GM12878 (cell line): ENCODE measurements around the gene TMEM52. TPM values are rescaled to one million over a fixed set of nuclear protein-coding genes. Genes with fewer than 3 reads are reported as not detected.

Experiments used
- ATAC-seq: fragments of 200-7000 bp; cut with Tn5 transposase; 3 replicates; pipeline ENCODE4 v1.9.1; 2020; ENCODE audit warnings: mild to moderate bottlenecking, moderate library complexity
- BruUV-seq: library from RNA; stranded (reverse); fragments of 400-500 nt; replicated peaks from 2 replicates; lab custom pipeline; 2021; lab: Mats Ljungman, UMichigan
- CTCF ChIA-PET: fragments of 300-600 bp; sonication (Branson Sonifier 250); formaldehyde crosslinking; extraction: SDS; loops from one replicate; lab custom pipeline; 2021; ENCODE audit warnings: inconsistent platforms; lab: Yijun Ruan, JAX
- POLR2A ChIA-PET: fragments of 350-600 bp; formaldehyde crosslinking; extraction: SDS; loops from one replicate; lab custom pipeline; 2021; ENCODE audit warnings: inconsistent platforms; lab: Charles Lee
- RAD21 ChIA-PET: fragments of 300-600 bp; sonication (Branson Sonifier 250); formaldehyde crosslinking; loops from one replicate; lab custom pipeline; 2023; ENCODE audit warnings: antibody characterized with exemption; ENCODE audit not compliant: unreplicated experiment; lab: Charles Lee
- SMC1A ChIA-PET: fragments of 300-600 bp; sonication (Branson Sonifier 250); formaldehyde crosslinking; loops from one replicate; lab custom pipeline; 2023; ENCODE audit not compliant: unreplicated experiment, uncharacterized antibody; lab: Charles Lee
- DNase-seq: peaks from one replicate; pipeline ENCODE4 v3.0.0-alpha.2; 2011; ENCODE audit warnings: low read depth, low spot score
- FAIRE-seq: peaks from 3 replicates; lab custom pipeline; 2011; peaks lifted over from hg19 to GRCh38; lab: Jason Lieb, UNC
- H2AFZ ChIP-seq: 2 replicates; pipeline ENCODE4 v1.6.0; 2011; ENCODE audit warnings: low read depth, low read length, control low read depth; ENCODE audit not compliant: control insufficient read depth
- H3K27ac ChIP-seq: 2 replicates; pipeline ENCODE4 v1.5.1; 2011; ENCODE audit warnings: control low read depth; ENCODE audit not compliant: control insufficient read depth, insufficient read depth
- H3K27me3 ChIP-seq, 2 experiments: replicated peaks in 1 of 2; 2 replicates each; pipeline versions ENCODE4 v1.6.0 to v1.6.1; 2011; ENCODE audit warnings: low read length in 1 of 2; ENCODE audit not compliant: control insufficient read depth in 2 of 2, insufficient read depth in 2 of 2
- H3K36me3 ChIP-seq, 2 experiments: 2 replicates each; pipeline ENCODE4 v1.5.1; 2011; ENCODE audit warnings: low read length in 1 of 2; ENCODE audit not compliant: control insufficient read depth in 2 of 2, insufficient read depth in 2 of 2
- H3K4me1 ChIP-seq: 2 replicates; pipeline ENCODE4 v1.6.1; 2011; ENCODE audit warnings: mild to moderate bottlenecking, low read length, moderate library complexity, mixed read lengths; ENCODE audit not compliant: control insufficient read depth, insufficient read depth
- H3K4me2 ChIP-seq: 2 replicates; pipeline ENCODE4 v1.6.0; 2011; ENCODE audit warnings: control low read depth; ENCODE audit not compliant: control insufficient read depth, insufficient read depth
- H3K4me3 ChIP-seq: fragments of 200-600 bp; sonication (generic); 2 replicates; pipeline ENCODE4 v1.5.1; 2016
- H3K79me2 ChIP-seq: 2 replicates; pipeline ENCODE4 v1.6.0; 2011; ENCODE audit warnings: low read length; ENCODE audit not compliant: control insufficient read depth, insufficient read depth
- H3K9ac ChIP-seq: 2 replicates; pipeline ENCODE4 v1.8.0; 2011; ENCODE audit warnings: low read length, control low read depth, mixed read lengths; ENCODE audit not compliant: control insufficient read depth, insufficient read depth
- H3K9me3 ChIP-seq: replicated peaks from 3 replicates; pipeline ENCODE4 v1.5.1; 2011; ENCODE audit warnings: mild to moderate bottlenecking, low read length; ENCODE audit not compliant: control insufficient read depth, insufficient read depth
- H4K20me1 ChIP-seq: 2 replicates; pipeline ENCODE4 v1.6.0; 2011; ENCODE audit not compliant: control insufficient read depth, insufficient read depth
- ATF7 ChIP-seq: fragments of 450-650 bp; IDR thresholded peaks from 2 replicates; pipeline ENCODE4 v1.6.1; 2016; ENCODE audit warnings: low read depth, mild to moderate bottlenecking
- CBX5 ChIP-seq: sonication (generic); IDR thresholded peaks from 2 replicates; pipeline ENCODE4 v1.6.1; 2016; ENCODE audit warnings: low read depth, moderate library complexity, mild to moderate bottlenecking, inconsistent platforms
- ELK1 ChIP-seq: IDR thresholded peaks from 2 replicates; pipeline ENCODE4 v1.6.1; 2012; ENCODE audit warnings: low read depth, low read length, improper control_type of control experiment
- JUND ChIP-seq: IDR thresholded peaks from 2 replicates; pipeline ENCODE4 v1.6.1; 2012; ENCODE audit warnings: low read depth, mild to moderate bottlenecking, low read length, improper control_type of control experiment, moderate library complexity
- MEF2B ChIP-seq: fragments of 450-650 bp; IDR thresholded peaks from 2 replicates; pipeline ENCODE4 v1.6.1; 2018; ENCODE audit warnings: mild to moderate bottlenecking, moderate library complexity; ENCODE audit not compliant: partially characterized antibody, poor library complexity, severe bottlenecking
- POU2F2 ChIP-seq: IDR thresholded peaks from 3 replicates; pipeline ENCODE4 v1.6.1; 2011; ENCODE audit warnings: low read depth, mild to moderate bottlenecking, low read length, borderline replicate concordance
- RELA ChIP-seq: fragments of 450-650 bp; IDR thresholded peaks from 2 replicates; pipeline ENCODE4 v1.8.0; 2014; ENCODE audit warnings: borderline replicate concordance; ENCODE audit not compliant: partially characterized antibody
- TARDBP ChIP-seq: IDR thresholded peaks from 2 replicates; pipeline ENCODE4 v1.6.1; 2016; ENCODE audit warnings: borderline replicate concordance
- ZNF274 ChIP-seq: IDR thresholded peaks from one replicate; pipeline ENCODE4 v1.8.0; 2011; ENCODE audit not compliant: insufficient read length, insufficient read depth
- ZNF687 ChIP-seq: fragments of 450-650 bp; IDR thresholded peaks from 2 replicates; pipeline ENCODE4 v1.6.1; 2017; ENCODE audit warnings: mild to moderate bottlenecking, moderate library complexity
- WGBS: methylation state at CpG from one replicate; pipeline ENCODE4 v1.1.6; 2016; ENCODE audit warnings: low lambda C conversion rate; ENCODE audit not compliant: insufficient replicate concordance, insufficient coverage; ENCODE audit errors: missing lambda C conversion rate; 5-methylcytosine and 5-hydroxymethylcytosine counted together
- in situ Hi-C: fragments of 300-500 bp; cut with MboI; formaldehyde crosslinking; loops from 9 replicates; pipeline ENCODE4 v1.14.3; 2018; ENCODE audit warnings: mixed read lengths
- intact Hi-C: fragments of 100-400 bp; cut with micrococcal nuclease; formaldehyde crosslinking; loops from one replicate; pipeline ENCODE4 v1.14.2; 2022; ENCODE audit not compliant: unreplicated experiment
- polyA plus RNA-seq, 11 experiments: library from polyadenylated mRNA; depleted of rRNA in 4 of 11; unstranded in 6 of 11; stranded (reverse) in 5 of 11; fragments of >200 nt; fragmentation: Nextera tagmentation in 4 of 11; fragmentation: Illumina TruSeq in 1 of 11; extraction: Ambion mirVana in 4 of 11; extraction: Trizol in 1 of 11; gene quantifications; 1 replicate in 1 of 11; 2 replicates in 10 of 11; pipeline versions ENCODE4 v1.2.1 to v1.2.3, GENCODE V29; 2011 to 2016; ENCODE audit warnings: inconsistent platforms in 2 of 11, missing spikeins in 2 of 11, low read depth in 1 of 11
- total RNA-seq, 4 experiments: library from RNA; depleted of rRNA in 3 of 4; stranded (reverse); fragments of >200 nt in 3 of 4; fragmentation: Illumina TruSeq in 1 of 4; extraction: Trizol in 1 of 4; gene quantifications; 2 replicates each; pipeline versions ENCODE4 v1.2.1 to v1.2.3, GENCODE V29; 2013 to 2021

TMEM52 gene
- total and polyA plus RNA-seq, 10 of the 15 experiments (the other 5 are each of a cell fraction or from before 2014, with no cell fraction given), result 0.17 to 0.33 (median 0.24) TPM; not detected in 7

- DNase-seq, result no peak
- Histone ChIP-seq H3K9me3 (no peaks in the 10 kb centered on the region; the same call in 2 of the 3 replicates), H4K20me1 (no peaks in the 10 kb centered on the region), H3K4me3 (no peak overlapping the region), H3K4me1 (peaks cover 4% of the 10 kb centered on the region), H3K27me3 (no peaks in the 10 kb centered on the region), H3K36me3 (no peaks in the 10 kb centered on the region), H3K27ac (no peak overlapping the region), H2AFZ (no peak overlapping the region), H3K79me2 (no peaks in the 10 kb centered on the region), H3K4me2 (no peak overlapping the region), H3K9ac (no peak overlapping the region)
- CTCF ChIA-PET, result interaction anchor here (0.7 to 2.8 kb wide), 4 partner anchors 7 to 119 kb away, joined by 3 to 9 read pairs (median 4); no protein-coding TSS in a partner anchor
- 36% methylated on average over 14 of the region's 14 CpGs for WGBS
- SMC1A ChIA-PET, result interaction anchor here (1.0 kb wide), 1 partner anchor 103 kb away, joined by 3 read pairs; no protein-coding TSS in a partner anchor
- POLR2A ChIA-PET, result interaction anchor here (1.0 to 1.2 kb wide), 2 partner anchors 15 to 48 kb away, joined by 3 read pairs; no protein-coding TSS in a partner anchor
- TF ChIP-seq ZNF274, result no peak
- no peak for TF ChIP-seq TARDBP
- no peak for TF ChIP-seq POU2F2
- no peak for TF ChIP-seq ATF7
- TF ChIP-seq JUND, result no peak
- no peak for ATAC-seq
- RAD21 ChIA-PET, result interaction anchor here (1.2 to 1.3 kb wide), 2 partner anchors 121 to 124 kb away, joined by 3 read pairs; no protein-coding TSS in a partner anchor
- intact Hi-C loops, result no loop called here
- BruUV-seq, result no TSS peak
- in situ Hi-C loops, result loop anchor here (10.0 kb wide), 1 partner anchor 116 kb away; no protein-coding TSS in a partner anchor
- no peak for FAIRE-seq
Observed at GRCh38 chr1:1900883-1901640, 18.0 kb downstream of the TMEM52 start.

GRCh38 chr1:1899967-1900327 is 19.1 kb downstream of the TMEM52 start:
- no peak overlapping the region for H3K9ac ChIP-seq
- SMC1A ChIA-PET, result no interaction called here
- no peaks in the 10 kb centered on the region for H4K20me1 ChIP-seq
- in situ Hi-C loops (loop anchor here (10.0 kb wide), 1 partner anchor 115 kb away; no protein-coding TSS in a partner anchor), intact Hi-C loops (no loop called here)
- H3K27ac ChIP-seq, result no peak overlapping the region
- CTCF ChIA-PET, result interaction anchor here (1.2 to 2.8 kb wide), 2 partner anchors 8 to 14 kb away, joined by 3 to 9 read pairs; no protein-coding TSS in a partner anchor
- H3K9me3 ChIP-seq, result no peaks in the 10 kb centered on the region; the same call in 2 of the 3 replicates
- no peaks in the 10 kb centered on the region for H3K36me3 ChIP-seq
- 69% methylated on average over 9 of the region's 9 CpGs for WGBS
- BruUV-seq, result no TSS peak
- DNase-seq (no peak), FAIRE-seq (no peak), ATAC-seq (no peak)
- RAD21 ChIA-PET, result interaction anchor here (1.2 to 5.6 kb wide), 2 partner anchors 7 to 123 kb away, joined by 3 to 28 read pairs; no protein-coding TSS in a partner anchor
- no peak overlapping the region for H3K4me3 ChIP-seq
- no peak overlapping the region for H3K4me2 ChIP-seq
- no peak overlapping the region for H2AFZ ChIP-seq
- no peaks in the 10 kb centered on the region for H3K79me2 ChIP-seq
- H3K4me1 ChIP-seq, result peaks cover 4% of the 10 kb centered on the region
- H3K27me3 ChIP-seq, result no peaks in the 10 kb centered on the region
- POLR2A ChIA-PET, result interaction anchor here (0.6 to 2.8 kb wide), 2 partner anchors 8 to 124 kb away, joined by 4 to 10 read pairs; no protein-coding TSS in a partner anchor
- TF ChIP-seq CBX5 (no peak), ZNF687 (no peak), ATF7 (no peak), MEF2B (no peak), RELA (no peak), ELK1 (no peak)
